Middle frontal gyrus (tissue), 1 donor: ENCODE results near the gene KLK10.

Experiments used
- DNase-seq: peaks from one replicate; pipeline ENCODE4 v3.0.0-alpha.2; 2015; ENCODE audit warnings: low spot score; ENCODE audit errors: extremely low spot score

KLK10 gene

GRCh38 chr19:51019544-51019925, at the start of gene KLK10:
TSS of gene KLK10 (minus strand) at chr19:51019709. CDS start at chr19:51019130, 579 bp downstream.
- DNase-seq: no peak

GRCh38 chr19:51066393-51067186, 47.1 kb upstream of the KLK10 start:
- DNase-seq: no peak

- DNase-seq: no peak
Measured at GRCh38 chr19:51065221-51065960, 45.9 kb upstream of the KLK10 start.

- no peak for DNase-seq
Measured at GRCh38 chr19:51064534-51065220, 45.2 kb upstream of the KLK10 start, which contains the start of gene KLK13. TSS of gene KLK13 (minus strand) at chr19:51065092. CDS start at chr19:51065067, 25 bp downstream.

GRCh38 chr19:51063664-51064063, 44.2 kb upstream of the KLK10 start:
- no peak for DNase-seq

GRCh38 chr19:51060973-51061372, 41.5 kb upstream of the KLK10 start:
- no peak for DNase-seq

GRCh38 chr19:51060336-51060735, 40.8 kb upstream of the KLK10 start:
- no peak for DNase-seq

- DNase-seq: no peak
Measured at GRCh38 chr19:51059715-51060114, 40.2 kb upstream of the KLK10 start.

GRCh38 chr19:51055866-51056265, 36.4 kb upstream of the KLK10 start:
- no peak for DNase-seq

GRCh38 chr19:51047031-51047335, 27.5 kb upstream of the KLK10 start:
- DNase-seq: no peak

GRCh38 chr19:51044327-51044726, 24.8 kb upstream of the KLK10 start:
- no peak for DNase-seq

- DNase-seq: no peak
Measured at GRCh38 chr19:51043497-51043896, 24.0 kb upstream of the KLK10 start.

- no peak for DNase-seq
Measured at GRCh38 chr19:51040151-51040550, 20.6 kb upstream of the KLK10 start.

- DNase-seq: no peak
Measured at GRCh38 chr19:51036519-51036918, 17.0 kb upstream of the KLK10 start.

GRCh38 chr19:51034704-51035103, 15.2 kb upstream of the KLK10 start, which contains the start of gene KLK12:
TSS of gene KLK12 (minus strand) at chr19:51035002. CDS start at chr19:51034621, 381 bp downstream.
- DNase-seq: no peak

GRCh38 chr19:51031880-51032225, 12.3 kb upstream of the KLK10 start:
- no peak for DNase-seq

GRCh38 chr19:51031220-51031879, 11.8 kb upstream of the KLK10 start:
- no peak for DNase-seq

GRCh38 chr19:51030631-51031030, 11.1 kb upstream of the KLK10 start:
- no peak for DNase-seq

- DNase-seq: no peak
Measured at GRCh38 chr19:51029718-51030117, 10.2 kb upstream of the KLK10 start.

- DNase-seq: no peak
Measured at GRCh38 chr19:51027873-51028272, 8.4 kb upstream of the KLK10 start.

- no peak for DNase-seq
Measured at GRCh38 chr19:51027126-51027806, 7.8 kb upstream of the KLK10 start.
